H1 (cell line): ENCODE data around the gene SIPA1L2. TPM values are rescaled to one million over a fixed set of nuclear protein-coding genes. Genes with fewer than 3 reads are reported as not detected.

Source experiments
- ATF2 ChIP-seq: IDR thresholded peaks from 2 replicates; pipeline ENCODE4 v1.6.1; 2012; ENCODE audit warnings: low read length, inconsistent platforms
- CREB1 ChIP-seq: IDR thresholded peaks from 2 replicates; pipeline ENCODE4 v1.6.1; 2012; ENCODE audit warnings: inconsistent platforms
- GABPA ChIP-seq: IDR thresholded peaks from 2 replicates; pipeline ENCODE4 v1.6.1; 2011; ENCODE audit warnings: mild to moderate bottlenecking, low read length, moderate library complexity, borderline replicate concordance; ENCODE audit not compliant: insufficient read depth
- SUZ12 ChIP-seq: fragments of 200-600 bp; sonication (generic); IDR thresholded peaks from 2 replicates; pipeline ENCODE4 v1.6.1; 2012; ENCODE audit warnings: mild to moderate bottlenecking, inconsistent platforms, low read length, moderate library complexity, mixed read lengths
- polyA plus RNA-seq, 7 experiments: library from polyadenylated mRNA; depleted of rRNA in 3 of 7; stranded (reverse) in 5 of 7; unstranded in 2 of 7; fragments of >200 nt in 5 of 7; fragments of 200-250 nt in 2 of 7; gene quantifications; 1 replicate in 5 of 7; 2 replicates in 1 of 7; 4 replicates in 1 of 7; pipeline versions ENCODE4 v1.2.1 to v1.2.3, GENCODE V29; 2011 to 2013; ENCODE audit warnings: missing spikeins in 2 of 7, mixed read lengths in 2 of 7
- total RNA-seq: library from RNA; stranded (reverse); fragmentation: NEBNext Ultra II Directional; extraction: Animal tissue kit (Norgen Biotek cat#: 25700); gene quantifications from 2 replicates; pipeline ENCODE4 v1.2.1, GENCODE V29; 2021

SIPA1L2 gene
- total and polyA plus RNA-seq, 2 of the 8 experiments (the other 6 are each of a cell fraction or from before 2014, with no cell fraction given): 7.7 to 13.2 TPM

- no peak for TF ChIP-seq ATF2
- no peak for TF ChIP-seq SUZ12
- TF ChIP-seq GABPA: no peak
- no peak for TF ChIP-seq CREB1
Observed at GRCh38 chr1:232676307-232676706, 46.4 kb upstream of the SIPA1L2 start (continued).
